Measurements from ENCODE around the gene AFF3.

GRCh38 chr2:99507937-99508818, 634.2 kb downstream of the AFF3 start:
- TF ChIP-seq CTCF (conservative IDR thresholded peaks at IDR 0.05): no peak
- TF ChIP-seq EZH2 (IDR thresholded peaks at IDR 0.05; ENCODE audit: low read depth): no peak

All from PC-9 (cell line).